AG04450 (cell line): Measurements from ENCODE around the gene CCDC117. TPM values are rescaled to one million over a fixed set of nuclear protein-coding genes. Genes with fewer than 3 reads are reported as not detected.

Source experiments
- CTCF ChIA-PET: fragments of 300-600, 350-600 bp; formaldehyde crosslinking; extraction: SDS; loops from one replicate; lab custom pipeline; 2022; ENCODE audit warnings: antibody characterized with exemption, inconsistent platforms; lab: Charles Lee
- POLR2A ChIA-PET: fragments of 350-600 bp; formaldehyde crosslinking; extraction: SDS; loops from one replicate; lab custom pipeline; 2021; ENCODE audit warnings: antibody characterized with exemption, inconsistent platforms; lab: Yijun Ruan, JAX
- DNase-seq: peaks from one replicate; pipeline ENCODE4 v3.0.0-alpha.2; 2011; ENCODE audit warnings: low read depth, low spot score
- H3K27ac ChIP-seq: one replicate; pipeline ENCODE4 v1.5.1; 2012; ENCODE audit warnings: low read depth, low read length, control low read depth
- H3K27me3 ChIP-seq: one replicate; pipeline ENCODE4 v1.6.0; 2012; ENCODE audit warnings: low read length; ENCODE audit not compliant: control insufficient read depth, insufficient read depth
- H3K4me3 ChIP-seq: 2 replicates; pipeline ENCODE4 v1.5.1; 2011; ENCODE audit warnings: mild to moderate bottlenecking, low read depth, low read length, control low read depth
- H3K9me3 ChIP-seq: 2 replicates; pipeline ENCODE4 v1.5.1; 2012; ENCODE audit warnings: low read length; ENCODE audit not compliant: control insufficient read depth, insufficient read depth
- CTCF ChIP-seq: IDR thresholded peaks from 2 replicates; pipeline ENCODE4 v1.5.1; 2011; ENCODE audit warnings: low read depth, low read length, control low read depth, inconsistent platforms
- polyA plus RNA-seq: library from polyadenylated mRNA; depleted of rRNA; stranded (reverse); fragments of >200 nt; gene quantifications from 2 replicates; pipeline ENCODE4 v1.2.3, GENCODE V29; 2011

Gene CCDC117
- polyA plus RNA-seq, 1 experiment, result 24.4 TPM

DNA sequence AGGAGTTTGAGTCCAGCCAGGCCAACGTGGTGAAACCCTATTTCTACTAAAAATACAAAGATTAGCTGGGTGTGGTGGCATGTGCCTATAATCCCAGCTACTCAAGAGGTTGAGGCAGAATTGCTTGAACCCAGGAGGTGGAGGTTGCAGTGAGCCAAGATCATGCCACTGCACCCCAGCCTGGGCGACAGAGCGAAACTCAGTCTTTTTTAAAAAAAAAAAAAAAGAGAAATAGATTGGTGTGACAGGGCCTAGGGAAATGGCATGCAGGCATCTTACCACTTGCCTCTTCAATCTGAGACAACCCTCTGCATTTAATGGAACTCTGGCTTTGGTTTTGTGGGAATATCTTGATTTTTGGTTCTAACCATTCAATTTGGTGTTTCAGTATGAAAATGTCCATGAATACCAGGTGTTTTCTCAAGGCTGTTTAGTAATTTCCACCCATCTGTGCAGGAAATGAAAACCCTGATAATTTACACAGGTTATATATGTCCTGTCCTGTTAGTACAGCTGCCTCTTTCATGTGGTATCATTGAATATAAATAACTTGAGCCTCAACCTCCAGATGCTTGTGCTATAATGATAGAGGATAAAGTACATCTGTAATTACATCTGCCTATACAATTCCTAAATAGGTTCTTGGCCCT, 19.5 kb downstream of the CCDC117 start:
- no peak for TF ChIP-seq CTCF
- ChIA-PET CTCF (no interaction called here), POLR2A (no interaction called here)
- no peaks in the 10 kb centered on the region for H3K27me3 ChIP-seq
- no peaks in the 10 kb centered on the region; the same call in 1 of the 2 replicates for H3K9me3 ChIP-seq
- H3K27ac ChIP-seq, result no peak overlapping the region
- H3K4me3 ChIP-seq, result no peak overlapping the region
- DNase-seq, result peak; percentile 10

DNA sequence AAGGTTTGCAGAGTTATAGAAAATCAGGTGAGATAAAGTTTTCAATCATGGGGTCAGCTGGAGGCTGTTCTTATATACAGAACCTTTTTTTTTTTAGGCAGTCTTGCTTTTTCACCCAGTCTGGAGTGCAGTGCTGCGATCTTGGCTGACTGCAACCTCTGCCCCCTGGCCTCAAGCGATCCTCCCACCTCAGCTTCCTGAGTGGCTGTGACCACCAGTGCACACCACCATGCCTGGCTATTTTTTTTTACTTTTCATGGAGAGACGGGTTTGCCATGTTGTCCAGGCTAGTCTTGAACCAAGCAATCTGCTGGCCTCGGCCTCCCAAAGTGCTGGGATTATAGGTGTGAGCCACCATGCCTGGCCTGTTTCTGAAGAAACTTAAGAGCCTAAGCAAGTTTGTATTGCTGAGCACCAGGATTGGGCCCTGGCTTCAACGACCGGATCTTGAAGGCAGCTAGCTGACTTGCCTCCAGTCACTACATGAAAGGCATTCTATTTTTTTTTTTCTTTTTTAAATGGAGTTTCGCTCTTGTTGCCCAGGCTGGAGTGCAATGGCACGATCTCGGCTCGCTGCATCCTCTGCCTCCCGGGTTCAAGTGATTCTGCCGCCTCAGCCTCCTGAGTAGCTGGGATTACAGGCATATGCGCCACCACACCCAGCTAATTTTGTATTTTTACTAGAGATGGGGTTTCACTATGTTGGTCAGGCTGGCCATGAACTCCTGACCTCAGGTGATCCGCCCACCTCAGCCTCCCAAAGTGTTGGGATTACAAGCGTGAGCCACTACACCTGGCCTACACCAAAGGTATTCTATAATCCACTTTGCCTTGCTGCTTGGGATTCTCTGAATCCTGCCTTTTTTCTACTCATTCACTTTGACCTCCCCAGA, 20.2 kb downstream of the CCDC117 start:
- DNase-seq, result no peak
- H3K27me3 ChIP-seq, result no peaks in the 10 kb centered on the region
- no peak overlapping the region for H3K27ac ChIP-seq
- POLR2A ChIA-PET, result no interaction called here
- no peaks in the 10 kb centered on the region; the same call in 1 of the 2 replicates for H3K9me3 ChIP-seq
- TF ChIP-seq CTCF, result no peak
- CTCF ChIA-PET, result no interaction called here
- H3K4me3 ChIP-seq, result no peak overlapping the region

- DNase-seq, result no peak
- no peaks in the 10 kb centered on the region; the same call in 1 of the 2 replicates for H3K9me3 ChIP-seq
- ChIA-PET CTCF (no interaction called here), POLR2A (no interaction called here)
- no peaks in the 10 kb centered on the region for H3K27me3 ChIP-seq
- H3K27ac ChIP-seq, result no peak overlapping the region
- H3K4me3 ChIP-seq, result no peak overlapping the region
- no peak for TF ChIP-seq CTCF
Observed at GRCh38 chr22:28793976-28794584, 21.6 kb downstream of the CCDC117 start.

GRCh38 chr22:28795071-28795693, 22.7 kb downstream of the CCDC117 start:
- H3K27ac ChIP-seq, result no peak overlapping the region
- no peaks in the 10 kb centered on the region; the same call in 1 of the 2 replicates for H3K9me3 ChIP-seq
- no peak for TF ChIP-seq CTCF
- POLR2A ChIA-PET, result no interaction called here
- no peak overlapping the region for H3K4me3 ChIP-seq
- no peak for DNase-seq
- CTCF ChIA-PET, result no interaction called here
- H3K27me3 ChIP-seq, result no peaks in the 10 kb centered on the region
